Panc1 (cell line): ENCODE data around the gene NRG2. TPM values are rescaled to one million over a fixed set of nuclear protein-coding genes. Genes with fewer than 3 reads are reported as not detected.

Experiments
- ATAC-seq: fragments of 200-7000 bp; cut with Tn5 transposase; 2 replicates; pipeline ENCODE4 v1.9.1; 2020; ENCODE audit warnings: mild to moderate bottlenecking, moderate library complexity
- BruUV-seq: library from RNA; stranded (reverse); fragments of 400-500 nt; replicated peaks from 2 replicates; lab custom pipeline; 2021; lab: Mats Ljungman, UMichigan
- CTCF ChIA-PET: fragments of 300-600 bp; sonication (Branson Sonifier 250); formaldehyde crosslinking; loops from one replicate; lab custom pipeline; 2022; ENCODE audit warnings: antibody characterized with exemption; lab: Charles Lee
- POLR2A ChIA-PET: fragments of 300-600 bp; sonication (Branson Sonifier 250); formaldehyde crosslinking; loops from one replicate; lab custom pipeline; 2022; ENCODE audit warnings: antibody characterized with exemption; lab: Charles Lee
- DNase-seq: peaks from one replicate; pipeline ENCODE4 v3.0.0-alpha.2; 2010; ENCODE audit warnings: low read depth, low spot score
- H3K27ac ChIP-seq: 2 replicates; pipeline ENCODE4 v1.5.1; 2011; ENCODE audit warnings: mild to moderate bottlenecking, low read length, inconsistent platforms
- H3K27me3 ChIP-seq: fragments of 200-500 bp; sonication (Bioruptor generic); 2 replicates; pipeline ENCODE4 v1.6.0; 2014; ENCODE audit warnings: low read length, inconsistent platforms; ENCODE audit not compliant: control insufficient read depth, insufficient read depth
- H3K36me3 ChIP-seq: fragments of 200-500 bp; sonication (Bioruptor generic); 2 replicates; pipeline ENCODE4 v1.5.1; 2014; ENCODE audit warnings: inconsistent platforms, mild to moderate bottlenecking, low read length, moderate library complexity; ENCODE audit not compliant: control insufficient read depth, insufficient read depth
- H3K4me1 ChIP-seq: 2 replicates; pipeline ENCODE4 v1.5.1; 2011; ENCODE audit warnings: inconsistent platforms, mild to moderate bottlenecking, low read length, moderate library complexity; ENCODE audit not compliant: control insufficient read depth, insufficient read depth
- H3K4me3 ChIP-seq, 2 experiments: 2 replicates each; pipeline ENCODE4 v1.5.1; 2011 to 2012; ENCODE audit warnings: low read depth in 2 of 2, low read length in 2 of 2, mild to moderate bottlenecking in 2 of 2, inconsistent platforms in 1 of 2, moderate library complexity in 1 of 2
- H3K9me3 ChIP-seq: fragments of 200-500 bp; sonication (Bioruptor generic); 2 replicates; pipeline ENCODE4 v1.5.1; 2014; ENCODE audit warnings: low read depth, mild to moderate bottlenecking, inconsistent platforms, low read length, moderate library complexity; ENCODE audit not compliant: control insufficient read depth, insufficient read depth
- POLR2AphosphoS5 ChIP-seq: IDR thresholded peaks from 2 replicates; pipeline ENCODE4 v1.6.1; 2012; ENCODE audit warnings: mild to moderate bottlenecking, low read depth, low read length, moderate library complexity
- SIN3A ChIP-seq: IDR thresholded peaks from 2 replicates; pipeline ENCODE4 v1.6.1; 2012; ENCODE audit warnings: low read depth, mild to moderate bottlenecking, low read length, moderate library complexity, borderline replicate concordance; ENCODE audit not compliant: insufficient read depth
- TCF7L2 ChIP-seq: IDR thresholded peaks from 2 replicates; pipeline ENCODE4 v1.6.1; 2011; ENCODE audit warnings: mild to moderate bottlenecking, low read depth, low read length, inconsistent platforms
- in situ Hi-C: cut with HindIII; loops from 2 replicates; pipeline ENCODE4 v1.10.0; 2016; ENCODE audit warnings: low sequenced_read_pairs, low pct_unique_long_range_greater_than_20kb
- intact Hi-C: fragments of 100-400 bp; cut with micrococcal nuclease; formaldehyde crosslinking; loops from one replicate; pipeline ENCODE4 v1.10.0; 2022; ENCODE audit not compliant: unreplicated experiment
- total RNA-seq: library from RNA; stranded (reverse); gene quantifications from one replicate; pipeline ENCODE4 v1.2.1, GENCODE V29; 2021; ENCODE audit not compliant: unreplicated experiment
- TF ChIP-seq, protein P1 (sequence below), 2 experiments: IDR thresholded peaks; 2 replicates each; pipeline ENCODE4 v1.6.1; 2011 to 2012; ENCODE audit warnings: low read depth in 2 of 2, control low read depth in 1 of 2, low read length in 1 of 2, mild to moderate bottlenecking in 1 of 2, moderate library complexity in 1 of 2; ENCODE audit not compliant: insufficient read depth in 1 of 2
- TF ChIP-seq, protein P2 (sequence below): fragments of 450-650 bp; IDR thresholded peaks from 2 replicates; pipeline ENCODE4 v1.5.1; 2017; ENCODE audit warnings: mild to moderate bottlenecking

NRG2 gene
- total RNA-seq, 1 experiment from 2014 or later = 20.2 TPM

DNA sequence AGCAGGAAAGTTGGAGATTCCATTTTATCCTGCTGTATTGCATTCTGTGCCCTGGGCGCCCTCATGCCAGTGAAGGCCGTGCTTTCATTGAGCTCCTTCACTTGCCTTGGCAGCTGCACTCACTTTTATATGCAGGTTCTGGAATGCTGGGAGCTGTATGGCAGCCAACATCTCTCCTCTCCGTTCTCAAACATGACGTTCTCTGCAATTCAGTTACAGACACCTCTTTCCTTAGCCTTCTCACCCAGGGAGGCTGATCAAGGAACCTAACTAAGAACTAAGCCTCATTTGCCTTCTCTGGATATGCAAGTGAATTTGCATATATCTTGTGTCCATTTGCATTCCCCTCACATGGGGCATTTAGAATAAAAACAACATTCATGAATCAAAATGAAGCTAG, 41.4 kb upstream of the NRG2 start:
- H3K27me3 ChIP-seq = peaks cover 5% of the 10 kb centered on the region; the same call in 1 of the 2 replicates
- ChIA-PET POLR2A (no interaction called here), CTCF (no interaction called here)
- H3K4me3 ChIP-seq = no peak overlapping the region
- H3K36me3 ChIP-seq = no peaks in the 10 kb centered on the region
- no peak overlapping the region for H3K27ac ChIP-seq
- H3K9me3 ChIP-seq = no peaks in the 10 kb centered on the region
- in situ Hi-C loops (no loop called here), intact Hi-C loops (no loop called here)
- TF ChIP-seq POLR2AphosphoS5 (no peak), SIN3A (no peak), TCF7L2 (no peak)
- TF ChIP-seq, protein P1, sequence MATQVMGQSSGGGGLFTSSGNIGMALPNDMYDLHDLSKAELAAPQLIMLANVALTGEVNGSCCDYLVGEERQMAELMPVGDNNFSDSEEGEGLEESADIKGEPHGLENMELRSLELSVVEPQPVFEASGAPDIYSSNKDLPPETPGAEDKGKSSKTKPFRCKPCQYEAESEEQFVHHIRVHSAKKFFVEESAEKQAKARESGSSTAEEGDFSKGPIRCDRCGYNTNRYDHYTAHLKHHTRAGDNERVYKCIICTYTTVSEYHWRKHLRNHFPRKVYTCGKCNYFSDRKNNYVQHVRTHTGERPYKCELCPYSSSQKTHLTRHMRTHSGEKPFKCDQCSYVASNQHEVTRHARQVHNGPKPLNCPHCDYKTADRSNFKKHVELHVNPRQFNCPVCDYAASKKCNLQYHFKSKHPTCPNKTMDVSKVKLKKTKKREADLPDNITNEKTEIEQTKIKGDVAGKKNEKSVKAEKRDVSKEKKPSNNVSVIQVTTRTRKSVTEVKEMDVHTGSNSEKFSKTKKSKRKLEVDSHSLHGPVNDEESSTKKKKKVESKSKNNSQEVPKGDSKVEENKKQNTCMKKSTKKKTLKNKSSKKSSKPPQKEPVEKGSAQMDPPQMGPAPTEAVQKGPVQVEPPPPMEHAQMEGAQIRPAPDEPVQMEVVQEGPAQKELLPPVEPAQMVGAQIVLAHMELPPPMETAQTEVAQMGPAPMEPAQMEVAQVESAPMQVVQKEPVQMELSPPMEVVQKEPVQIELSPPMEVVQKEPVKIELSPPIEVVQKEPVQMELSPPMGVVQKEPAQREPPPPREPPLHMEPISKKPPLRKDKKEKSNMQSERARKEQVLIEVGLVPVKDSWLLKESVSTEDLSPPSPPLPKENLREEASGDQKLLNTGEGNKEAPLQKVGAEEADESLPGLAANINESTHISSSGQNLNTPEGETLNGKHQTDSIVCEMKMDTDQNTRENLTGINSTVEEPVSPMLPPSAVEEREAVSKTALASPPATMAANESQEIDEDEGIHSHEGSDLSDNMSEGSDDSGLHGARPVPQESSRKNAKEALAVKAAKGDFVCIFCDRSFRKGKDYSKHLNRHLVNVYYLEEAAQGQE (IDR thresholded peaks at IDR 0.05; ENCODE audit: insufficient read depth in 1 of 2, low read depth in 2 of 2, low read length in 1 of 2) = no peak
- TF ChIP-seq, protein P2, sequence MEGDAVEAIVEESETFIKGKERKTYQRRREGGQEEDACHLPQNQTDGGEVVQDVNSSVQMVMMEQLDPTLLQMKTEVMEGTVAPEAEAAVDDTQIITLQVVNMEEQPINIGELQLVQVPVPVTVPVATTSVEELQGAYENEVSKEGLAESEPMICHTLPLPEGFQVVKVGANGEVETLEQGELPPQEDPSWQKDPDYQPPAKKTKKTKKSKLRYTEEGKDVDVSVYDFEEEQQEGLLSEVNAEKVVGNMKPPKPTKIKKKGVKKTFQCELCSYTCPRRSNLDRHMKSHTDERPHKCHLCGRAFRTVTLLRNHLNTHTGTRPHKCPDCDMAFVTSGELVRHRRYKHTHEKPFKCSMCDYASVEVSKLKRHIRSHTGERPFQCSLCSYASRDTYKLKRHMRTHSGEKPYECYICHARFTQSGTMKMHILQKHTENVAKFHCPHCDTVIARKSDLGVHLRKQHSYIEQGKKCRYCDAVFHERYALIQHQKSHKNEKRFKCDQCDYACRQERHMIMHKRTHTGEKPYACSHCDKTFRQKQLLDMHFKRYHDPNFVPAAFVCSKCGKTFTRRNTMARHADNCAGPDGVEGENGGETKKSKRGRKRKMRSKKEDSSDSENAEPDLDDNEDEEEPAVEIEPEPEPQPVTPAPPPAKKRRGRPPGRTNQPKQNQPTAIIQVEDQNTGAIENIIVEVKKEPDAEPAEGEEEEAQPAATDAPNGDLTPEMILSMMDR = no peak
- no peak for ATAC-seq
- DNase-seq = no peak
- no TSS peak for BruUV-seq
- H3K4me1 ChIP-seq = no peaks in the 10 kb centered on the region

DNA sequence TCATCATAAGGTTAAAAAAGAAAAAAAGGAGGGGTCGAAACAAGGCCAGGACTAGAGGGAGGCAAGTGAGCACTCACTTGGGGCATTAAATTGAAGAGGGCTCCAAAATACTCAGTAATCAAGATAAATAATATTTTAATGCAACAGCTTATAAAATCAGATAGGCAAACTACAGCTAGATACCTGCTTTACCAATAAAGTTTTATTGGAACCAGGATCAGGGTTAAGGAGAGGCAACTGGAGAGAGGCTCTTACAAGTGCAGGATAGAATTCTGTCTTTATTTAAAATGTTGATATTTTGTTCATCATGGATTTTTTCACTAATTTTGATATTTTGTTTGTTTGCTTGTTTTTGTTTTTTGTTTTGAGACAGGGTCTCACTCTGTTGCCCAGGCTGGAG, 40.6 kb upstream of the NRG2 start:
- ATAC-seq (no peak), DNase-seq (no peak)
- Histone ChIP-seq H3K9me3 (no peaks in the 10 kb centered on the region), H3K4me1 (no peaks in the 10 kb centered on the region), H3K36me3 (no peaks in the 10 kb centered on the region), H3K27me3 (peaks cover 5% of the 10 kb centered on the region; the same call in 1 of the 2 replicates), H3K27ac (no peak overlapping the region), H3K4me3 (no peak overlapping the region)
- POLR2A ChIA-PET = no interaction called here
- CTCF ChIA-PET = no interaction called here
- intact Hi-C loops = no loop called here
- TF ChIP-seq, protein P2 = no peak
- TF ChIP-seq POLR2AphosphoS5 = no peak
- TF ChIP-seq SIN3A = no peak
- no peak for TF ChIP-seq TCF7L2
- TF ChIP-seq, protein P1 (IDR thresholded peaks at IDR 0.05; ENCODE audit: insufficient read depth in 1 of 2, low read depth in 2 of 2, low read length in 1 of 2) = no peak
- BruUV-seq = no TSS peak
- in situ Hi-C loops = no loop called here
